SK-N-SH (cell line): ENCODE data around the gene BTF3. TPM values are rescaled to one million over a fixed set of nuclear protein-coding genes. Genes with fewer than 3 reads are reported as not detected.

Experiments used
- CTCF ChIA-PET: fragments of 300-600, 350-600 bp; formaldehyde crosslinking; extraction: SDS; loops from one replicate; lab custom pipeline; 2021; lab: Yijun Ruan, JAX
- POLR2A ChIA-PET: fragments of 350-600 bp; sonication (Branson Sonifier 250); formaldehyde crosslinking; extraction: SDS; loops from one replicate; lab custom pipeline; 2020; ENCODE audit warnings: antibody characterized with exemption, inconsistent platforms; lab: Yijun Ruan, JAX
- DNase-seq: peaks from one replicate; pipeline ENCODE4 v3.0.0; 2012
- H2AFZ ChIP-seq: fragments of 200-600 bp; sonication (generic); 2 replicates; pipeline ENCODE4 v1.8.1; 2016; ENCODE audit warnings: antibody characterized with exemption, mild to moderate bottlenecking, low read depth
- H3F3A ChIP-seq: fragments of 200-600 bp; sonication (generic); replicated peaks from 2 replicates; pipeline ENCODE3; 2016; ENCODE audit warnings: antibody characterized with exemption, mild to moderate bottlenecking; ENCODE audit not compliant: insufficient read depth
- H3K27ac ChIP-seq, 2 experiments: fragments of 200-500 bp in 1 of 2; fragments of 200-600 bp in 1 of 2; sonication (Bioruptor generic) in 1 of 2; sonication (generic), shearing (Covaris generic) in 1 of 2; 2 replicates each; pipeline versions ENCODE4 v1.5.1 to v1.6.1; 2014 to 2016; ENCODE audit warnings: low read depth in 2 of 2, inconsistent platforms in 1 of 2, low read length in 1 of 2, mild to moderate bottlenecking in 1 of 2, mixed read lengths in 1 of 2
- H3K27me3 ChIP-seq: fragments of 200-600 bp; sonication (generic), shearing (Covaris generic); 2 replicates; pipeline ENCODE4 v1.6.1; 2016; ENCODE audit warnings: mixed run types; ENCODE audit not compliant: insufficient read depth
- H3K36me3 ChIP-seq, 2 experiments: fragments of 200-500 bp in 1 of 2; fragments of 200-600 bp in 1 of 2; sonication (Bioruptor generic) in 1 of 2; sonication (generic) in 1 of 2; replicated peaks in 1 of 2; 2 replicates each; pipeline versions ENCODE3 to v1.5.1; 2014 to 2016; ENCODE audit warnings: low read length in 1 of 2, mild to moderate bottlenecking in 1 of 2; ENCODE audit not compliant: insufficient read depth in 2 of 2, control insufficient read depth in 1 of 2
- H3K4me1 ChIP-seq, 2 experiments: fragments of 200-500 bp in 1 of 2; fragments of 200-600 bp in 1 of 2; sonication (Bioruptor generic) in 1 of 2; sonication (generic), shearing (Covaris generic) in 1 of 2; 2 replicates each; pipeline versions ENCODE4 v1.5.1 to v1.6.1; 2014 to 2016; ENCODE audit warnings: low read depth in 1 of 2, low read length in 1 of 2, mixed run types in 1 of 2; ENCODE audit not compliant: insufficient read depth in 2 of 2, control insufficient read depth in 1 of 2
- H3K4me2 ChIP-seq: fragments of 200-600 bp; sonication (generic), shearing (Covaris generic); 2 replicates; pipeline ENCODE4 v1.6.1; 2017; ENCODE audit warnings: mixed run types
- H3K4me3 ChIP-seq, 2 experiments: fragments of 200-500 bp in 1 of 2; fragments of 200-600 bp in 1 of 2; sonication (Bioruptor generic) in 1 of 2; sonication (generic), shearing (Covaris generic) in 1 of 2; 2 replicates each; pipeline versions ENCODE4 v1.5.1 to v1.8.1; 2014 to 2016; ENCODE audit warnings: low read depth in 2 of 2, inconsistent platforms in 1 of 2, low read length in 1 of 2, mild to moderate bottlenecking in 1 of 2, mixed read lengths in 1 of 2, moderate library complexity in 1 of 2
- H3K79me2 ChIP-seq: fragments of 200-600 bp; sonication (generic); 2 replicates; pipeline ENCODE4 v1.8.1; 2017; ENCODE audit warnings: mild to moderate bottlenecking; ENCODE audit not compliant: insufficient read depth
- H3K9ac ChIP-seq: fragments of 200-600 bp; sonication (generic); 2 replicates; pipeline ENCODE4 v1.6.1; 2017; ENCODE audit warnings: mixed run types
- H3K9me2 ChIP-seq: fragments of 200-600 bp; sonication (generic); 2 replicates; pipeline ENCODE4 v1.6.1; 2017; ENCODE audit warnings: mixed run types
- H3K9me3 ChIP-seq: fragments of 200-600 bp; sonication (generic); 2 replicates; pipeline ENCODE4 v1.6.1; 2017; ENCODE audit warnings: mixed run types, mild to moderate bottlenecking, moderate library complexity
- H4K20me1 ChIP-seq: fragments of 200-600 bp; sonication (generic); 2 replicates; pipeline ENCODE4 v1.6.1; 2017; ENCODE audit warnings: mild to moderate bottlenecking, mixed run types; ENCODE audit not compliant: insufficient read depth
- CHD2 ChIP-seq: fragments of 150-350 bp; IDR thresholded peaks from 2 replicates; pipeline ENCODE4 v1.6.1; 2018; ENCODE audit warnings: low read length; ENCODE audit not compliant: partially characterized antibody
- CTCF ChIP-seq: fragments of 200-600 bp; sonication (generic); IDR thresholded peaks from 2 replicates; pipeline ENCODE4 v1.6.1; 2017; ENCODE audit warnings: antibody characterized with exemption, mild to moderate bottlenecking, moderate library complexity
- EP300 ChIP-seq, 2 experiments: IDR thresholded peaks; 2 replicates each; pipeline versions ENCODE4 v1.4.0 to v1.6.1; 2012; ENCODE audit warnings: borderline replicate concordance in 1 of 2, low read depth in 1 of 2, low read length in 1 of 2
- EZH2phosphoT487 ChIP-seq: fragments of 200-600 bp; sonication (generic); IDR thresholded peaks from 2 replicates; pipeline ENCODE4 v1.6.1; 2017; ENCODE audit warnings: low read depth, mixed run types, mild to moderate bottlenecking, antibody characterized with exemption, moderate library complexity, borderline replicate concordance
- FOSL2 ChIP-seq: IDR thresholded peaks from 2 replicates; pipeline ENCODE4 v1.4.0; 2012; ENCODE audit warnings: low read depth, mild to moderate bottlenecking, moderate library complexity, borderline replicate concordance
- FOXJ3 ChIP-seq: sonication (generic); formaldehyde crosslinking; IDR thresholded peaks from 2 replicates; pipeline ENCODE4 v1.5.1; 2020; ENCODE audit warnings: mild to moderate bottlenecking, missing genetic modification reagents
- GABPA ChIP-seq: IDR thresholded peaks from 2 replicates; pipeline ENCODE4 v1.4.0; 2012; ENCODE audit warnings: low read depth, mild to moderate bottlenecking
- GATA2 ChIP-seq: sonication (generic); formaldehyde crosslinking; IDR thresholded peaks from 2 replicates; pipeline ENCODE4 v1.5.0; 2020; ENCODE audit warnings: mild to moderate bottlenecking, missing genetic modification reagents
- IRF3 ChIP-seq: fragments of 150-350 bp; IDR thresholded peaks from 2 replicates; pipeline ENCODE4 v1.6.1; 2016; ENCODE audit warnings: mild to moderate bottlenecking, low read depth, low read length
- JUND ChIP-seq: IDR thresholded peaks from 2 replicates; pipeline ENCODE4 v1.4.0; 2012
- MEF2A ChIP-seq: IDR thresholded peaks from 2 replicates; pipeline ENCODE4 v1.4.0; 2012; ENCODE audit warnings: low read depth, borderline replicate concordance
- MXI1 ChIP-seq: IDR thresholded peaks from 2 replicates; pipeline ENCODE4 v1.6.1; 2012; ENCODE audit warnings: mild to moderate bottlenecking, low read depth, low read length, improper control_type of control experiment
- NRF1 ChIP-seq: IDR thresholded peaks from 2 replicates; pipeline ENCODE4 v1.6.1; 2012; ENCODE audit warnings: low read depth, mild to moderate bottlenecking, low read length
- POLR2AphosphoS5 ChIP-seq: IDR thresholded peaks from 2 replicates; pipeline ENCODE4 v1.6.1; 2012; ENCODE audit warnings: low read depth, low read length
- RAD21 ChIP-seq: IDR thresholded peaks from 2 replicates; pipeline ENCODE4 v1.6.1; 2012; ENCODE audit warnings: mild to moderate bottlenecking, low read length
- SIN3A ChIP-seq: IDR thresholded peaks from 2 replicates; pipeline ENCODE4 v1.6.1; 2012; ENCODE audit warnings: low read depth, mild to moderate bottlenecking, low read length, moderate library complexity, borderline replicate concordance
- USF2 ChIP-seq: fragments of 150-350 bp; IDR thresholded peaks from 2 replicates; pipeline ENCODE4 v1.6.1; 2017; ENCODE audit warnings: antibody characterized with exemption, low read length, low read depth, borderline replicate concordance
- WGBS: methylation state at CpG from one replicate; pipeline ENCODE4 v1.1.6; 2017; ENCODE audit warnings: low lambda C conversion rate; 5-methylcytosine and 5-hydroxymethylcytosine counted together
- polyA plus RNA-seq, 3 experiments: library from polyadenylated mRNA; depleted of rRNA; stranded (reverse); fragments of >200 nt; gene quantifications; 2 replicates each; pipeline ENCODE4 v1.2.3, GENCODE V29; 2012

BTF3 gene
- polyA plus RNA-seq, 1 of the 3 experiments (the other 2 are of a cell fraction): 492 TPM

GRCh38 chr5:73501406-73501805 is 3.2 kb downstream of the BTF3 start:
- no peak for TF ChIP-seq NRF1
- no peak for TF ChIP-seq CTCF
- no peak for TF ChIP-seq MEF2A
- TF ChIP-seq MXI1: no peak
- no peak for TF ChIP-seq CHD2
- no peak for TF ChIP-seq FOSL2
- TF ChIP-seq JUND: no peak
- no peak for TF ChIP-seq EP300 (IDR thresholded peaks at IDR 0.05; ENCODE audit: borderline replicate concordance in 1 of 2, low read depth in 1 of 2, low read length in 1 of 2)
- TF ChIP-seq EZH2phosphoT487: no peak
- TF ChIP-seq USF2: no peak
- no peak for TF ChIP-seq FOXJ3 (CRISPR knock-in tag)
- TF ChIP-seq GABPA: no peak
- no peak for TF ChIP-seq RAD21
- TF ChIP-seq GATA2 (CRISPR knock-in tag): no peak
- TF ChIP-seq SIN3A: no peak
- POLR2A ChIA-PET: no interaction called here

GRCh38 chr5:73506459-73506955 is 8.3 kb downstream of the BTF3 start:
- CTCF ChIA-PET: interaction anchor here (1.0 to 2.9 kb wide), 5 partner anchors 10 to 31 kb away, joined by 3 to 10 read pairs (median 9); no protein-coding TSS in a partner anchor
- Histone ChIP-seq H3F3A (peaks cover 49% of the 10 kb centered on the region), H3K27me3 (no peaks in the 10 kb centered on the region), H3K4me1 (peaks cover 5% of the 10 kb centered on the region in 2 experiments; a peak in 2 of 4 replicates), H4K20me1 (peaks cover 27% of the 10 kb centered on the region), H3K27ac (no peak overlapping the region; a peak in 1 of 4 replicates), H3K9me3 (no peaks in the 10 kb centered on the region), H3K4me2 (no peak overlapping the region), H2AFZ (no peak overlapping the region), H3K79me2 (peaks cover 25% of the 10 kb centered on the region), H3K36me3 (peaks cover 46 to 51% of the 10 kb centered on the region in 2 experiments), H3K9me2 (no peaks in the 10 kb centered on the region), H3K4me3 (no peak overlapping the region), H3K9ac (no peak overlapping the region)
- POLR2A ChIA-PET: interaction anchor here (1.9 kb wide), 1 partner anchor 8 kb away, joined by 8 read pairs; the partner anchor contains the start of gene BTF3
- no peak for DNase-seq
- TF ChIP-seq POLR2AphosphoS5: peak; percentile 42
- no peak for TF ChIP-seq IRF3
- WGBS: 98% methylated on average over 4 of the region's 5 CpGs

More at GRCh38 chr5:73501406-73501805, 3.2 kb downstream of the BTF3 start:
- Histone ChIP-seq H2AFZ (no peak overlapping the region), H3K9me3 (no peaks in the 10 kb centered on the region), H3K4me3 (no peak overlapping the region), H3K36me3 (peaks cover 67 to 70% of the 10 kb centered on the region in 2 experiments), H4K20me1 (peaks cover 50% of the 10 kb centered on the region), H3F3A (peaks cover 54% of the 10 kb centered on the region), H3K4me2 (no peak overlapping the region; the same call in 1 of the 2 replicates), H3K9ac (no peak overlapping the region), H3K4me1 (peaks cover 12 to 16% of the 10 kb centered on the region in 2 experiments; a peak in 3 of 4 replicates), H3K79me2 (peaks cover 64% of the 10 kb centered on the region), H3K27ac (no peak overlapping the region), H3K27me3 (no peaks in the 10 kb centered on the region), H3K9me2 (no peaks in the 10 kb centered on the region)
- CTCF ChIA-PET: no interaction called here
- WGBS: 100% methylated on average over 2 of the region's 2 CpGs
- DNase-seq: no peak
